HG02678 (cell line): ENCODE measurements around the gene MRGPRG.

Source experiments
- ATAC-seq: cut with Tn5 transposase; IDR thresholded peaks from one replicate; pipeline ENCODE4 v1.9.1; 2021; ENCODE audit warnings: mild to moderate bottlenecking, moderate library complexity; ENCODE audit not compliant: unreplicated experiment

The MRGPRG gene

DNA sequence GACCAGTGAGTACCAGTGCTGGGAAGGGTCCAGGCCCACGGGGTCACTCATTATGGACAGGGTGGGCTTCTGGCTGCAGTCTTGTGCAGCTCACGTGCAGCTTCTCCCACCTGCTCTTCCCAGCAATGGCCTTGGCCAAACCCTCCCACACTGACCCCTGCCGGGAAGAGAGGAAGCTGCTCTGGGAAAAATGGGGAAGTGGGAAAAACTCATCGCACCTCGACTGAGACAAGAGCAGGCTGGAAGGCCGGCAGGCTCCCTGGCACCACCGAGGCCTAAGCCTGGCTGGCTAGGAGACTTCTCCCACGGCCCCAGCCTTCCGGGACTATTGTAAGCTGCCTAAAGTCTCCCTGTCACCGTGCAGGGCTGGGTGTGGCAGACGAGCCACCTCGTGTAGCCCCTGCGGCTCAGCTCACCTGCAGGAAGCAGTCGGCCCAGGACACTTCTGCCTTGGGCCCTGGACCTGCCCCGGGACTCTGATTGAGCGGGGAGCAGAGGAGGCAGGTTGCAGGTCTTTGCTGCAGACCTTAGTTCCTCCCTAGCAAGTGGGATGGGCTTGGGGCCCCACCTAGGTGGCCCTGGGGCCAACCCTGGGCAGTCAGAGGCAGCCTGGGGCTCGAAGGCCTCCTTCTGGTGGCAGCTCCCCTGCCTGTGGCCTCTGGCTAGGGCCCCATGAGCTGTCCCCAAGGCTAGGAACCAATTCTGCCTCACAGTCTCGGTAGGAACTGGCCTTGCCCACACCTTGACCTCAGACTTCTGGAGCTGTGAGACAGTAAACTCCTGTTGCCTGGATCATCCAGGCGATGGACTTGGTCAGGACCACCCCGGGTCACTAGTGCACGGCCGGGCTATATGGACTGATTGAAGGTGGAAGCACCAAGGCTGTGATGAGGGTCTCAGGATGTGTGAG lies 23.1 kb downstream of the MRGPRG start:
- no peak for ATAC-seq

DNA sequence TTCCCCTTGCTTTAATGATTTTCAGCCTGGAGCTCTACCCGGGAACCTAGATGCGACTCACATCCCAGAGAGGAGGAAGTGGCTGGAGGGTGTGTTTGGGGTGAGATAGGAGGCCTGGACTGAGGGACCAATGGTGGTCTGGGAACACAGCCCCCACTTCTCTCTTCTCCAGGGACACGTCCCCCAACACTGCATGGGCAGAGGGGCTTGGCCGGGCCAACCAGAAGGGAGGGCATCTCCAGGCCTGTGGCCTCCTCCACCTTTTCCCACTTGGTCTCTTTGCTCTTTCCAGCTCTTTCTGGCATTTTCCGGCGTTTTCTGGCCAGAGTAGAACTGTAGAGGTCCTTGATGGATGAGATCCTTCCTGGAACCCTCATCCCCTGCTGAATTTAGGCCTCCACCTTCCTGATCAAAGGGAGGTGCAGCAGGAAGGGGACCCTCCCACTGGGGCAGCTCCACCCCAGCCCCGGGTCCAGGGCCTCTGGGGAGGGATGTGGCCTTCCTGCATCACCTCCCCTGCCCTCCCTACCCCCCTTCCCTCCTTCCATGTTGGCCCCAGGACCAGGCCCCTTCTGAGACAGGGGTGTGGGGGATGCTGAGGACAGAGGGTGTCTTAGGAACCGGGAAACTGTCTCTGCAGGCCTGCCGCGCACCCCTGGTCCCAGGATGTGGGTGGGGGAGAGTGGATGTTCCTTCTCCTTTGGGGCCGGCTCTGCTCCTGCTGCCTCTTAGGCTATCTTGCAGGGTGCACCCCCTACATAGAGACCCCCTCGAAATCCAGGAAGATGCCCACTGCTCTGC lies 24.4 kb downstream of the MRGPRG start:
- no peak for ATAC-seq

- no peak for ATAC-seq
These were observed 25.1 kb downstream of the MRGPRG start for GRCh38 chr11:3193373-3194015.

DNA sequence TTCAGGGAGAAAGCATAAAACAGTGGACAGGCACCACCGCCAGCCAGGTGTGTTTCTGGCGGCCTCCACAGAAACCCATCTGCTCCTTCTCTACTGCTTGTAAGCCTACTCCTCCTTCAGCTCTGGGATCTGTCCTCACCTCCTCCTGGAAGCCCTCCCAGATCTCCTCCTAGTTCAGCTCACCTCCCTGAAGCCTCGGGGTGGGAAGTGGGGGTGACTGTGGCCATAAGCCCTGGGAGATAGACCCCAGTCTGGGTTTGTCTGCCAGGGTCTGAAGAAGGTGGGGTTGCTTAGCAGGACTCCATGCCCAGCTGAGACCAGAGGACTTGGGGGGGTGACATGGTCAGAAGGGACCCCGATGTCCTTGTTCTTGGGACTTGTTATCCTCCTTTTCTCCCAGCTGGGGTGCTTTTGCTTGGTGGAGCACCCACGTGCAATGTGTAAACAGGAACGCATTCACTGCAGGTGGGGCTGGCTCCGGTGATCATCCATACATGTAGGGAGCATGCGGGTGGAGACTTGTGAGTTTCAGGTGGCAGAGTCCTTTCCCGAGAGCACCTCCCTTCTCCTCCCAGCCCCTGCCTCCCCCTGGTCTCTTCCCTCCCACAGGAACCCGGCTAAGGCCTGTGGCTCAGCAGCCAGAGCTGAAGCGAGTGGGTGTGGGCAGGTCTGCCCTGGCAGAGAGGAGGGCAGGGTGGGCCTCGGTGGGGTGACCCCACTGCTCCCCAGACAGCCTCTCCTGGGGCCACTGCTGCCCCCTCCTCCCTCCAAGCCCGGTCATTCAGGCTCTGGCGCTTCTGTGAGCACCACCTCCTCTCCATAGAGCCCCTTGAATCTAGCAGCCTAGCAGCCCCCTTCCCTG lies 25.9 kb downstream of the MRGPRG start:
- ATAC-seq = no peak

DNA sequence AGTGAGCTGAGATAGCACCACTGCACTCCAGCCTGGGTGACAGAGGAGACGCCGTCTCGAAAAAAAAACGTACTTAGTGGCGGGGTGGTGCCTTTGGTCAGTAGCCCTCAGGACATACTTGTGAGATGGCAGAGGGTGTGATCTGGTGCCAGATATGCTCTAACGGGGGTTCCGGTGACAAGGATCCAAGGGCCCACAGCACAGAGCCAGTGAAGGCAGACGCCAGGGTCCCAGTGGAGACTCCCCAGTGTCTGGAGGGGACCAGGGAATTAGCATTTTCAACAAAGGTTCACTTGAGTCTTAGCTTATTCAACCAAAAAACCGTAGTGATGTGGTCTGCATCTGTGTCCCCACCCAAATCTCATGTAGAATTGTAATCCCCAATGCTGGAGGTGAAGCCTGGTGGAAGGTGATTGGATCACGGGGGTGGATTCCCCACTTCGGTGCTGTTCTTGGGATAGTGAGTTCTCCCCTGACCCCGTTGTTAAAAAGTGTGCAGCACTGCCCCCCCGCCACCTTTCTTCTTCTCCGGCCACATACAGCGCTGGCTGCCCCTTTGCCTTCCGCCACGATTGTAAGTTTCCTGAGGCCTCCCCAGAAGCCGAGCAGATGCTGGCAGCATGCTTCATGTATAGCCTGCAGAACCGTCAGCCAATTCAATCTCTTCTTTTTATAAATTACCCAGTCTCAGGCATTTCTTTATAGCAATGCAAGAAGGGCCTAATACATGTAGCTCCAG lies 26.9 kb downstream of the MRGPRG start:
- no peak for ATAC-seq

- ATAC-seq = no peak
These were observed 28.0 kb downstream of the MRGPRG start for GRCh38 chr11:3190600-3190999.

DNA sequence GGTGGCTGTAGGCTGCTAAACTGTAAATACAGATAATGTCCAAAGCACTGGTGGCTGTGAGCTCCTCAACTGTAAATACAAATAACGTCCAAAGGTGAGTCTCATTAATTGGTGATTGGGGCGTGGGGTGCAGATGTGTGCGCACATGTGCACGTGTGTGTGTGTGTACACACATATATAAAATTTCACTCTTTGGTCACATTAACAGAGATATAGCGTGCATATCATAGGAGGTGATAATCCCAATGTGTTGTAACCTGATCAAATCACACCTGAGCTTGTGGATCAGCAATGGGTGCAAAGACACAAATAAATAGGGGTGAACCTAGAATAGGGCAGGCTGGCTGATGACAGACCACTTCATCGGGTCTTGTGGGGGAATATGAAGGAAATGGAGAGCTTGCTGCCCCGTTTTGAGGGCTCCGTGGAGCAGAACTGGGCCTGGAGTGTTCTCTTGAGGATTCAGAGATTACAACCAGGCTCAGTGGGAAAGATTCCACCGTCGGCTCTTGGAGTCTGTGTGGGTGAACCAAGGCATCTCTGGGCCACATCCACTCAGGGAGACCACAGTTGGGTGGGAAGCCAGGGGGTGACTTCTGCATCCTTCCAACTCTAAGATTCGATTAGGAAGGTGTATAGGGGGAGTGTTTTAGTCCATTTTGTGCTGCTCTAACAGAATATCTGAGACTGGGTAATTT lies 28.6 kb downstream of the MRGPRG start:
- no peak for ATAC-seq

GRCh38 chr11:3189196-3189843 lies 29.3 kb downstream of the MRGPRG start:
- no peak for ATAC-seq

DNA sequence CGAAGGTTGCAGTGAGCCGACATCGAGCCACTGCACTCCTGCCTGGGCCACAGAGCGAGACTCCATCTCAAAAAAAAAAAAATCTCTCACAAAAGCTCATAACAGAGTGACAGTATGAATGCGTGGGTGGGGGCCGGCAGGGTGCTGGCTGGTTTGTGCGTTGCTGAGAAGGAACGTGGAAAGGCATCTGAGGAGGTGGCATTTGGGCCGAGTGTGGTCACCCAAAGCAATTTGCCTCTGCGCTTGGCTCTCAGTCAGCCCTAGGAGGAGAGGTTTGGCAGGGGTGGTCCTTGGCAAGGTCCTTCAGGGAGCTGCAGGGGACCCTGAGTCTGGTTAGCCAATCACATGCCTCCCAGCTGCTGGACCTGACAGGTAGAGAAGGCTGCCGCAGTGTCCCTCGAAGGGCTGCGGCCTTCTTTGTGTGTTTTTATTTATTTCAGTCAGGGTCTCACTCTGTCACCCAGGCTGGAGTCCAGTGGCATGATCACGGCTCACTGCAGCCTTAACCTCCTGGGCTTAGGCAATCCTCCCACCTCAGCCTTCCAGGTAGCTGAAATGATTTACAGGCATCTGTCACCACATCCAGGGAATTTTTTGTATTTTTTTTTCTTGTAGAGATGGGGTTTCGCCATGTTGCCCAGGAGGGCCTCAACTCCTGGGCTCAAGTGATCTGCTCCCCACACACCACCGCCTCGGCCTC lies 30.0 kb downstream of the MRGPRG start:
- ATAC-seq = no peak

- ATAC-seq = no peak
These were observed 32.3 kb downstream of the MRGPRG start for GRCh38 chr11:3186166-3186953.

GRCh38 chr11:3184732-3185347 lies 33.8 kb downstream of the MRGPRG start:
- ATAC-seq = no peak

DNA sequence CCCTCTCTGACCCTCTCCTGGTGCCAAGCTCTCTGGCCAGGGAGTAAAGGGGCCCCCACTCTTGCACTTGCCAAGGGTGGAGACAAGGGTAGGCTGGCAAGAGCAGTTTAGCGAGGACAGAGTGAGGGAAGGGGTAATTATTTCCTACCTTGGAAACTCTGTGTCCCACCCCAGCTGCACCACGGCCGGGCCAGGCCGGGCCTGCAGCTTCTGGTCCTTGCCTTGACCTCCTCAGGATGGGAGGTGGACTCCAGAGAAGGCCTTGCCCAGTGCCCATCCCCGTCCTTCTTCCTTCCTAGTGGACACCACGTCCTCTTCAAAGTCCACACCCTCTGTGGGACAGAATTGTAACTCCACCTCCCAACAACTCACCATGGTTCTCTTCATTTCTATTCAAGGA lies 35.1 kb downstream of the MRGPRG start:
- no peak for ATAC-seq

GRCh38 chr11:3182462-3182852 lies 36.2 kb downstream of the MRGPRG start:
- ATAC-seq = no peak

DNA sequence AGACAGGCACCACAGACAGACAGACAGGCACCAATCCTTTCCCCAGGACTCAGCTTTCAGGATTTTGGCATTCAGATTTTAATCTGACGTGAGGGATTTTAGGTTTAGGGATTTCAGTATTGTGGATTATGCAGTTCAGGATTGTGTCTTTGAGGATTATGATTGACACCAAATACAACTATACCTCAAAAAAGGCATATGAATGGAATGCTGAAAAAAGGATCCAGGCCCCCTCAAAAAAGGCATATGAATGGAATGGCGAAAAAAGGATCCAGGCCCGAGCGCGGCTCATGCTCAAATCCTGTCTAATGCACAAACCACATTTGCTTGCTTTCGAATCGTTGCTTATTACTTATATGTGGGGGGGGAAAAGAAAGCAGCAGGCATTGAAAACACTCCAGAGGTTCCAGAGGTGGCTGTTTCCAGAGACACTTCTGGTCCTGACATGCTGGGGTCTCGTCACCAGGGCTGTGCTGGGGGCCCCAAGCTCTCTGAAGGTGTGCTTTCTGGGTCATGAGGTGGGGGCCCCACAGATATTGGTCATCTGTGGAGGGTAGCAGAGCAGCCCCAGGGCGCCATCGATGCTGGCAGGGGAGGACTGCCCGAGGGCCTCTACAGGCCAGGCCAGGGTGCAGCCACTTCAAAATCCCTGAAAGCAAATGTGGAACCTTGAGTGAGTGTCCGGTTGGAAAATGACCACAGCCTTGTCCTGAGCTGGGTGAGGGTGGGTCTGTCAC lies 36.7 kb downstream of the MRGPRG start:
- no peak for ATAC-seq

DNA sequence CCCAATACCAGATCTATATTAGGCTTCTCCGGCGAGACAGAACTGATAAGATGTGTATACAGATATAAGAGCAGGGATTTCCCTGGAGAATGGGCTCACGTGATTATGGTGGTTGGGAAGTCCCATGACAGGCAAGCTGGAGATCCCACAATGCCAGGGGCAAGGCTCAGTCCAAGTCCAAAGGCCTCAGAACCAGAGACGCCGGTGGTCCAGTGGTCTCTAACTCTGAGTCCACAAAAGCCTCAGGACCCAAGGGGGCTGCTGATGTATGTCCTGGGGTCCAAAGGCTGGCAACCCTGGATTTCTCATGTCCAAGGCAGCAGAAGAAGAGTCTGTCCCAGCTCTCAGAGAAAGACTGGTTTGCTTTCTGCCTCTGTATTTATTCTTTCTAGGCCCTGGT lies 37.7 kb downstream of the MRGPRG start:
- ATAC-seq = no peak

- ATAC-seq = no peak
These were observed 40.3 kb downstream of the MRGPRG start for GRCh38 chr11:3178349-3178748.
